Brain microvascular endothelial cell (primary cell): ENCODE measurements around the gene EXOSC9.

Experiments
- DNase-seq: peaks from one replicate; pipeline ENCODE4 v3.0.0-alpha.2; 2020
- H3K27ac ChIP-seq: fragments of 250-450 bp; sonication (Bioruptor Pico); 2 replicates; pipeline ENCODE4 v1.5.1; 2020; ENCODE audit warnings: mild to moderate bottlenecking, moderate library complexity
- H3K27me3 ChIP-seq: fragments of 250-450 bp; sonication (Bioruptor Pico); replicated peaks from 2 replicates; pipeline ENCODE4 v1.5.1; 2020; ENCODE audit warnings: mild to moderate bottlenecking
- H3K36me3 ChIP-seq: fragments of 250-450 bp; sonication (Bioruptor Pico); replicated peaks from 2 replicates; pipeline ENCODE4 v1.5.1; 2020; ENCODE audit warnings: mild to moderate bottlenecking
- H3K4me3 ChIP-seq: 2 replicates; pipeline ENCODE4 v1.5.1; 2011; ENCODE audit warnings: low read depth, mild to moderate bottlenecking, control low read depth, low read length, moderate library complexity
- CTCF ChIP-seq: IDR thresholded peaks from 2 replicates; pipeline ENCODE4 v1.5.1; 2011; ENCODE audit warnings: low read depth, mild to moderate bottlenecking, moderate library complexity, low read length, control low read depth, inconsistent platforms; ENCODE audit errors: missing control alignments
- in situ Hi-C: cut with HindIII; loops from 2 replicates; pipeline ENCODE4 v1.10.0; 2017; ENCODE audit warnings: low sequenced_read_pairs, low pct_ligation_motif_present

The EXOSC9 gene

GRCh38 chr4:121814756-121815155 is 13.6 kb downstream of the EXOSC9 start:
- DNase-seq, result no peak
- no peak for TF ChIP-seq CTCF
- Histone ChIP-seq H3K27me3 (no peaks in the 10 kb centered on the region), H3K36me3 (peaks cover 24% of the 10 kb centered on the region), H3K4me3 (no peak overlapping the region), H3K27ac (no peak overlapping the region)
- in situ Hi-C loops, result no loop called here

GRCh38 chr4:121817006-121817405 is 15.9 kb downstream of the EXOSC9 start:
- no peak for TF ChIP-seq CTCF
- DNase-seq, result no peak
- Histone ChIP-seq H3K27me3 (no peaks in the 10 kb centered on the region), H3K27ac (no peak overlapping the region), H3K36me3 (peaks cover 18% of the 10 kb centered on the region), H3K4me3 (no peak overlapping the region)
- in situ Hi-C loops, result no loop called here

- in situ Hi-C loops, result no loop called here
- H3K36me3 ChIP-seq, result peaks cover 18% of the 10 kb centered on the region
- no peak overlapping the region for H3K4me3 ChIP-seq
- TF ChIP-seq CTCF, result no peak
- DNase-seq, result no peak
- H3K27me3 ChIP-seq, result no peaks in the 10 kb centered on the region
- no peak overlapping the region for H3K27ac ChIP-seq
These were observed 16.6 kb downstream of the EXOSC9 start for GRCh38 chr4:121817701-121818100.

GRCh38 chr4:121818215-121818614 is 17.1 kb downstream of the EXOSC9 start:
- peaks cover 18% of the 10 kb centered on the region for H3K36me3 ChIP-seq
- no peak overlapping the region for H3K4me3 ChIP-seq
- no peak overlapping the region for H3K27ac ChIP-seq
- no peaks in the 10 kb centered on the region for H3K27me3 ChIP-seq
- no peak for DNase-seq
- in situ Hi-C loops, result no loop called here
- TF ChIP-seq CTCF, result no peak

GRCh38 chr4:121819216-121819965 is 18.3 kb downstream of the EXOSC9 start:
- no peak overlapping the region for H3K4me3 ChIP-seq
- H3K36me3 ChIP-seq, result peaks cover 16% of the 10 kb centered on the region
- no peak for TF ChIP-seq CTCF
- no peaks in the 10 kb centered on the region for H3K27me3 ChIP-seq
- DNase-seq, result no peak
- no peak overlapping the region for H3K27ac ChIP-seq
- in situ Hi-C loops, result no loop called here

GRCh38 chr4:121822047-121822446 is 20.9 kb downstream of the EXOSC9 start:
- H3K27me3 ChIP-seq, result no peaks in the 10 kb centered on the region
- H3K4me3 ChIP-seq, result peak overlapping the region; percentile 87
- no peak for DNase-seq
- in situ Hi-C loops, result no loop called here
- H3K27ac ChIP-seq, result no peak overlapping the region
- peaks cover 13% of the 10 kb centered on the region for H3K36me3 ChIP-seq
- TF ChIP-seq CTCF, result no peak
